ENCODE data around the gene ALLC.

- TF ChIP-seq CTCF (IDR thresholded peaks at IDR 0.05; ENCODE audit: low read depth, low read length) (peak; percentile 28; the same call in 1 of the 2 replicates), EZH2phosphoT487 (IDR thresholded peaks at IDR 0.05; ENCODE audit: low read depth) (no peak)
Observed at GRCh38 chr2:3628800-3629199, 29.2 kb upstream of the ALLC start.
